Testis (tissue), 3 donors: ENCODE measurements around the gene C1orf115. TPM values are rescaled to one million over a fixed set of nuclear protein-coding genes. Genes with fewer than 3 reads are reported as not detected.

Experiments used
- DNase-seq: peaks from one replicate; pipeline ENCODE4 v3.0.0-alpha.2; 2019
- H3K27ac ChIP-seq, 2 donors: fragments of 200-600 bp; sonication (generic); one replicate each; pipeline ENCODE4 v1.5.1; 2019
- H3K27me3 ChIP-seq: fragments of 200-600 bp; sonication (generic); one replicate; pipeline ENCODE4 v1.5.1; 2019
- H3K36me3 ChIP-seq: fragments of 200-600 bp; sonication (generic); one replicate; pipeline ENCODE4 v1.5.1; 2017; ENCODE audit warnings: low read depth; ENCODE audit errors: missing control alignments
- H3K4me1 ChIP-seq: fragments of 200-600 bp; sonication (generic); one replicate; pipeline ENCODE4 v1.5.1; 2019
- H3K4me3 ChIP-seq, 2 donors: fragments of 200-600 bp; sonication (generic); one replicate each; pipeline ENCODE4 v1.5.1; 2017 to 2019
- H3K9me3 ChIP-seq: fragments of 200-600 bp; sonication (generic); one replicate; pipeline ENCODE4 v1.5.1; 2017
- POLR2A ChIP-seq: fragments of 450-650 bp; IDR thresholded peaks from one replicate; pipeline ENCODE4 v1.6.1; 2017; ENCODE audit warnings: antibody characterized with exemption, mild to moderate bottlenecking, moderate library complexity
- WGBS, 2 donors: methylation state at CpG; one replicate each; pipeline ENCODE4 v1.1.5; 2018; 5-methylcytosine and 5-hydroxymethylcytosine counted together
- intact Hi-C: fragments of 100-400 bp; cut with DNase I; formaldehyde crosslinking; loops from one replicate; pipeline ENCODE4 v1.15.1; 2023; ENCODE audit warnings: low total_unique reads
- polyA plus RNA-seq: library from polyadenylated mRNA; stranded (reverse); fragments of 350-450 nt; fragmentation: Illumina TruSeq; extraction: RNeasy Lipid Tissue Mini Kit (QIAGEN cat#74804); gene quantifications from one replicate; pipeline ENCODE4 v1.2.3, GENCODE V29; 2014; ENCODE audit warnings: low read depth, low replicate concordance; ENCODE audit not compliant: insufficient read depth
- total RNA-seq, 2 donors: library from RNA; depleted of rRNA; stranded (reverse); fragments of >200 nt; gene quantifications; one replicate each; pipeline ENCODE4 v1.2.3, GENCODE V29; 2016
- TF ChIP-seq, protein P1 (sequence below), 3 experiments: fragments of 450-650 bp in 2 of 3; fragments of 200-600 bp in 1 of 3; sonication (generic) in 1 of 3; IDR thresholded peaks; one replicate each; pipeline ENCODE4 v1.5.1; 2016 to 2019; ENCODE audit warnings: antibody characterized with exemption in 3 of 3, mild to moderate bottlenecking in 2 of 3, moderate library complexity in 1 of 3

C1orf115 gene
- total and polyA plus RNA-seq, 3 donors from 2014 or later, result 10.0 to 12.0 (median 10.8) TPM

DNA sequence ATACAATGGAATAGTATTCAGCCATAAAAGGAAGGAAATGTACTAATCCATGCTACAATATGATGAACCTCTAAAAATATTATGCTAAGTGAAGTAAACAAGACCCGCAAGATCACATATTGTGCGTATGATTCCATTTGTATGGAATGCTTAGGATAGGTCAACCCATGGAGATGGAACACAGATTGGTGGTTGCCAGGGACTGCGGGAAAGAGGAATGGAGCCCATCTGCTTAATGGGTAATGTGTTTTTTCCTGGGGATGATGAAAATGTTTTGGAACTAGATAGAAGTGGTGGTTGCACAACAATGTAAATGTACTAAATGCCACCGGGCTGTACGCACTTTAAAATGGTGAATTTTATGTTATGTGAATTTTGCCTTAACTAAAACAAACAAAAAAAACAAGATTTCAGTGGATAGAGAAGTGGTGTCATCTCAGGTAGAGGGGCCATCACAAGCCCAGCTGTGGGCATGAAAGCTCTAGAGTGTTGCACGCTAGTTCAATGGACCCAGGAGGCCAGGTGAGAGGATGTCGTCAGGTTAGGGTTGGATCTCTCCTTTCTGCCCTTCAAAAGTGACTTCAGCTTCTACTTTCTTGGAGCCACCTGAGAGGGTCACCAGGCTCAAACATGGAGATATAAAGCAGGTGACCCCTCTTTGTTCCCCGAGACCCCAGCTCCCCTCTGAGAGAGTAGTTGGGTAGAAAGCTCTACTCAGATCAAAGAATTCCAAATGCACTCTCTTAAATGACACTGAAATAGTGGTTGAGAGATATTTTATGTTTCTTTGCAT, 2.5 kb downstream of the C1orf115 start:
- H3K4me1 ChIP-seq, result peaks cover 7% of the 10 kb centered on the region
- no peak overlapping the region for H3K4me3 ChIP-seq
- no peaks in the 10 kb centered on the region for H3K9me3 ChIP-seq
- H3K27ac ChIP-seq, result no peak overlapping the region
- TF ChIP-seq POLR2A, result no peak
- TF ChIP-seq, protein P1, sequence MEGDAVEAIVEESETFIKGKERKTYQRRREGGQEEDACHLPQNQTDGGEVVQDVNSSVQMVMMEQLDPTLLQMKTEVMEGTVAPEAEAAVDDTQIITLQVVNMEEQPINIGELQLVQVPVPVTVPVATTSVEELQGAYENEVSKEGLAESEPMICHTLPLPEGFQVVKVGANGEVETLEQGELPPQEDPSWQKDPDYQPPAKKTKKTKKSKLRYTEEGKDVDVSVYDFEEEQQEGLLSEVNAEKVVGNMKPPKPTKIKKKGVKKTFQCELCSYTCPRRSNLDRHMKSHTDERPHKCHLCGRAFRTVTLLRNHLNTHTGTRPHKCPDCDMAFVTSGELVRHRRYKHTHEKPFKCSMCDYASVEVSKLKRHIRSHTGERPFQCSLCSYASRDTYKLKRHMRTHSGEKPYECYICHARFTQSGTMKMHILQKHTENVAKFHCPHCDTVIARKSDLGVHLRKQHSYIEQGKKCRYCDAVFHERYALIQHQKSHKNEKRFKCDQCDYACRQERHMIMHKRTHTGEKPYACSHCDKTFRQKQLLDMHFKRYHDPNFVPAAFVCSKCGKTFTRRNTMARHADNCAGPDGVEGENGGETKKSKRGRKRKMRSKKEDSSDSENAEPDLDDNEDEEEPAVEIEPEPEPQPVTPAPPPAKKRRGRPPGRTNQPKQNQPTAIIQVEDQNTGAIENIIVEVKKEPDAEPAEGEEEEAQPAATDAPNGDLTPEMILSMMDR (IDR thresholded peaks at IDR 0.05), result no peak
- no peaks in the 10 kb centered on the region for H3K27me3 ChIP-seq
- no peak for DNase-seq
- no peaks in the 10 kb centered on the region for H3K36me3 ChIP-seq
- 79 to 85% methylated on average over 8 of the region's 8 CpGs for WGBS, 2 donors
- intact Hi-C loops, result loop anchor here (10.0 kb wide), 1 partner anchor 82 kb away; no protein-coding TSS in a partner anchor

DNA sequence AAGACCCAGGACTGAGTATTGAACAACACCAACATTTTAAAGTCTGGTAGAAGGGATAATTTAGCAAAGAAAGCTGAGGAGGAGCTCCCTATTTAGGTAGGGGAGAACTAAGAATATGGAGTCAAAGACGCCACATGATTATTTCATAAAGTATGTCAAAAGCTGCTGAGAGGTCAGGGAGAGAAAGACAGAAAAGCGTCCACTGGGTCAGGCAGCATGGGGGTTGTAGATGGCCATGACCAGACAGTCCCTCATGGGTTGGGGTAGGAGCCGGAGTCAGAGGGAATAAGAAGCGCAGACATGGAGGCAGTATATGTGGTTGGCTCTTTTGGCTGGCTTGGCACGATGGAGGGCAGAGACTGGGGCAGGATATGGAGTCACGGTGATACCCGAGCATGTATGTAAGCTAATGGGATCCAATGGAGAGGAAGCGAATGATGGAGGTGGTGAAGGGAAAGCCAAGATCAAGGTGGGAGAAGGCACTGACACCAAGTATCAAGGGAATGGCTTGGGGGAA, 4.8 kb downstream of the C1orf115 start:
- TF ChIP-seq, protein P1 (IDR thresholded peaks at IDR 0.05), result no peak
- TF ChIP-seq POLR2A, result no peak
- Histone ChIP-seq H3K36me3 (no peaks in the 10 kb centered on the region), H3K27me3 (no peaks in the 10 kb centered on the region), H3K27ac (no peak overlapping the region), H3K4me3 (no peak overlapping the region), H3K9me3 (no peaks in the 10 kb centered on the region), H3K4me1 (peaks cover 2% of the 10 kb centered on the region)
- WGBS, 2 donors, result 93% methylated on average over 8 of the region's 8 CpGs
- intact Hi-C loops, result loop anchor here (10.0 kb wide), 1 partner anchor 80 kb away; no protein-coding TSS in a partner anchor
- DNase-seq, result no peak

DNA sequence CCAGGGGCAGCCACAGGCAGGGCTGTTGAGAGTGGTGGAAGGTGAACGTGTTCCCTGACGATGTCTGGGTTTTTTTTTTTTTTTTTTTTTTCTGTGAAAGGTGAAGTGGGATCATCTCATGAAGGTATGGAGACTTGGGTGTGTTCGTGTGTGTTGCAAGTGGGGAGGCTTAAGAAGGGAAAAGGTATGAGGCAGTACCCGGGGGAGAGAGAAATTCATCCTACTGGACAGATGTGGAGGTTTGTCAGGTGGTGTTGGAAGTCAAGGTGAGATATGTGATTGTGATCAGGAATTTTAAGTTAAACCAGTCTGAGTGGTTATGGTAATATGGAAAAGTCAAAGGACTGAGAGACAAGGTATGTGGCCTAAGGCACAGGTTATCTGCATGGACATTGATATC, 5.3 kb downstream of the C1orf115 start:
- 95 to 96% methylated on average over 4 of the region's 4 CpGs for WGBS, 2 donors
- H3K4me1 ChIP-seq, result no peaks in the 10 kb centered on the region
- H3K9me3 ChIP-seq, result no peaks in the 10 kb centered on the region
- H3K27ac ChIP-seq, result no peak overlapping the region
- no peak for DNase-seq
- H3K36me3 ChIP-seq, result no peaks in the 10 kb centered on the region
- no peak overlapping the region for H3K4me3 ChIP-seq
- H3K27me3 ChIP-seq, result no peaks in the 10 kb centered on the region
- intact Hi-C loops, result loop anchor here (10.0 kb wide), 1 partner anchor 79 kb away; no protein-coding TSS in a partner anchor
- TF ChIP-seq, protein P1 (IDR thresholded peaks at IDR 0.05), result no peak
- TF ChIP-seq POLR2A, result no peak

DNA sequence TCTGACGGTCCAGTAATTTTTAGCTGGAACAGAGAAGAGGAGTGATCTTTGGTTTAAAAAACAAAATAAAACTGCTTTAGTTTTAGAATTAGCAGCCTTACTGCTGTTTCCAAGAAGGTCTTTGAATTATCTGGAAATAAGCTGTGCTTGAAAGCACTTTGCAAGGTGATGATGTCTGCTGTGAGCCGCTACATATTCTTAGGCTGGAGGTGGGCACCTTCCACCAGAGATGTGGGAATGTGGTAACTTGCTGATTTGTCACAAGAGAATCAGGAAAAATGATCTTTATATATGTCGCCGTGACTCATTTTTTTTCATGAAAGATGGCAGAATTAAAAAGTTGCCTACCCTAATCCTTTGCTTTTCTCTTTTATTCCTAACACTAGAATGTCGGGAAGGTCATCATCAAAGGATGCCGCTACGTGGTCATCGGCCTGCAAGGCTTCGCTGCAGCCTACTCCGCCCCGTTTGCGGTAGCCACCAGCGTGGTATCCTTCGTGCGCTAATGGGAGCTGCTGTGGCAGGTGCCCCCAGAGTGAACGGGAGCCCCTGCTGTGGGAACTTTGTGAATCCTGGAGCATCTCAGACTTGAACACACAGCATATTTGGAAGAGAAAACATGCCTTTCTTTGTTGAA, 6.2 kb downstream of the C1orf115 start:
- DNase-seq, result no peak
- Histone ChIP-seq H3K27me3 (no peaks in the 10 kb centered on the region), H3K36me3 (no peaks in the 10 kb centered on the region), H3K4me3 (no peak overlapping the region), H3K9me3 (no peaks in the 10 kb centered on the region), H3K4me1 (peaks cover 3% of the 10 kb centered on the region), H3K27ac (no peak overlapping the region)
- TF ChIP-seq, protein P1 (IDR thresholded peaks at IDR 0.05), result no peak
- TF ChIP-seq POLR2A, result no peak
- intact Hi-C loops, result loop anchor here (10.0 kb wide), 1 partner anchor 78 kb away; no protein-coding TSS in a partner anchor
- 83 to 94% methylated on average over 16 of the region's 16 CpGs for WGBS, 2 donors
